GM23338 (cell line): ENCODE measurements around the gene PIEZO2. TPM values are rescaled to one million over a fixed set of nuclear protein-coding genes. Genes with fewer than 3 reads are reported as not detected.

Experiments used
- ATAC-seq: fragments of 200-7000 bp; cut with Tn5 transposase; 3 replicates; pipeline ENCODE4 v1.9.1; 2020
- DNase-seq: peaks from one replicate; pipeline ENCODE4 v3.0.0-alpha.2; 2015; ENCODE audit warnings: low spot score
- H2AFZ ChIP-seq: fragments of 200-600 bp; sonication (generic); 2 replicates; pipeline ENCODE4 v1.8.0; 2016; ENCODE audit warnings: antibody characterized with exemption, mild to moderate bottlenecking, moderate library complexity
- H3F3A ChIP-seq: fragments of 200-600 bp; sonication (generic); replicated peaks from 2 replicates; pipeline ENCODE4 v1.8.0; 2017; ENCODE audit warnings: antibody characterized with exemption, mixed run types, low read depth
- H3K27ac ChIP-seq: fragments of 200-600 bp; sonication (generic); 2 replicates; pipeline ENCODE4 v1.6.1; 2016; ENCODE audit warnings: low read depth
- H3K27me3 ChIP-seq: fragments of 200-600 bp; sonication (generic); 2 replicates; pipeline ENCODE4 v1.8.0; 2016; ENCODE audit warnings: mild to moderate bottlenecking, mixed run types, moderate library complexity; ENCODE audit not compliant: insufficient read depth
- H3K36me3 ChIP-seq: fragments of 200-600 bp; sonication (generic); 2 replicates; pipeline ENCODE4 v1.8.0; 2016; ENCODE audit warnings: mild to moderate bottlenecking; ENCODE audit not compliant: insufficient read depth
- H3K4me1 ChIP-seq: fragments of 200-600 bp; sonication (generic); 2 replicates; pipeline ENCODE4 v1.8.0; 2016; ENCODE audit warnings: mild to moderate bottlenecking, moderate library complexity; ENCODE audit not compliant: insufficient read depth
- H3K4me2 ChIP-seq: fragments of 200-600 bp; sonication (generic); 2 replicates; pipeline ENCODE4 v1.7.1; 2017; ENCODE audit warnings: mixed run types
- H3K4me3 ChIP-seq: fragments of 200-600 bp; sonication (generic); 2 replicates; pipeline ENCODE4 v1.6.1; 2016; ENCODE audit warnings: mixed run types
- H3K79me2 ChIP-seq: fragments of 200-600 bp; sonication (generic); replicated peaks from 2 replicates; pipeline ENCODE4 v1.8.0; 2017; ENCODE audit warnings: mild to moderate bottlenecking; ENCODE audit not compliant: insufficient read depth
- H3K9me2 ChIP-seq: fragments of 200-600 bp; sonication (generic); 2 replicates; pipeline ENCODE4 v1.8.0; 2017; ENCODE audit not compliant: insufficient read depth
- H4K20me1 ChIP-seq: fragments of 200-600 bp; sonication (generic); replicated peaks from 2 replicates; pipeline ENCODE4 v1.8.0; 2017; ENCODE audit warnings: mild to moderate bottlenecking; ENCODE audit not compliant: insufficient read depth
- H3K27ac Mint-ChIP-seq: 2 replicates; pipeline ENCODE4 v1.8.0; 2020; ENCODE audit warnings: inconsistent platforms, mild to moderate bottlenecking, moderate library complexity, mixed read lengths
- H3K27me3 Mint-ChIP-seq: 3 replicates; pipeline ENCODE4 v1.8.0; 2022; ENCODE audit warnings: low read depth, mild to moderate bottlenecking, moderate library complexity, mixed read lengths, inconsistent platforms; ENCODE audit not compliant: insufficient read depth, poor library complexity
- H3K36me3 Mint-ChIP-seq: 3 replicates; pipeline ENCODE4 v1.8.0; 2021; ENCODE audit warnings: low read depth, mild to moderate bottlenecking, inconsistent platforms, moderate library complexity, mixed read lengths
- H3K4me1 Mint-ChIP-seq: 3 replicates; pipeline ENCODE4 v1.8.0; 2020; ENCODE audit warnings: mild to moderate bottlenecking, inconsistent platforms, mixed read lengths
- H3K4me3 Mint-ChIP-seq: 3 replicates; pipeline ENCODE4 v1.8.0; 2021; ENCODE audit warnings: moderate library complexity, mild to moderate bottlenecking, inconsistent platforms, mixed read lengths
- H3K9me3 Mint-ChIP-seq: 3 replicates; pipeline ENCODE4 v1.8.0; 2020; ENCODE audit warnings: moderate library complexity, mild to moderate bottlenecking, inconsistent platforms, mixed read lengths
- CREB1 ChIP-seq: fragments of 250-450 bp; sonication (Bioruptor Pico); IDR thresholded peaks from 2 replicates; pipeline ENCODE4 v1.5.0; 2020; ENCODE audit warnings: low read depth, mild to moderate bottlenecking, moderate library complexity
- CTCF ChIP-seq, 2 experiments: fragments of 200-600 bp in 1 of 2; sonication (generic) in 1 of 2; conservative IDR thresholded peaks; 2 replicates each; pipeline versions ENCODE4 v1.5.1 to v1.6.1; 2016 to 2017; ENCODE audit warnings: antibody characterized with exemption in 2 of 2, low read depth in 2 of 2, mild to moderate bottlenecking in 2 of 2, moderate library complexity in 1 of 2
- ETS1 ChIP-seq: IDR thresholded peaks from 2 replicates; pipeline ENCODE4 v1.6.1; 2016; ENCODE audit warnings: antibody characterized with exemption
- EZH2 ChIP-seq: fragments of 200-600 bp; sonication (generic); IDR thresholded peaks from one replicate; pipeline ENCODE4 v1.8.0; 2017; ENCODE audit warnings: antibody characterized with exemption, mild to moderate bottlenecking, low read depth; ENCODE audit not compliant: unreplicated experiment
- EZH2phosphoT487 ChIP-seq: fragments of 200-600 bp; sonication (generic); IDR thresholded peaks from one replicate; pipeline ENCODE4 v1.8.1; 2018; ENCODE audit warnings: antibody characterized with exemption; ENCODE audit not compliant: unreplicated experiment
- JUNB ChIP-seq: IDR thresholded peaks from one replicate; pipeline ENCODE4 v1.6.1; 2016; ENCODE audit warnings: antibody characterized with exemption; ENCODE audit not compliant: unreplicated experiment
- NANOG ChIP-seq: IDR thresholded peaks from 2 replicates; pipeline ENCODE4 v1.6.1; 2016; ENCODE audit warnings: antibody characterized with exemption, borderline replicate concordance
- POLR2AphosphoS5 ChIP-seq: IDR thresholded peaks from 2 replicates; pipeline ENCODE4 v1.6.1; 2016; ENCODE audit warnings: antibody characterized with exemption, low read depth
- REST ChIP-seq: IDR thresholded peaks from one replicate; pipeline ENCODE4 v1.6.1; 2018; ENCODE audit warnings: antibody characterized with exemption; ENCODE audit not compliant: unreplicated experiment
- STAT1 ChIP-seq: IDR thresholded peaks from one replicate; pipeline ENCODE4 v1.6.1; 2016; ENCODE audit warnings: antibody characterized with exemption; ENCODE audit not compliant: unreplicated experiment
- ZNF114 ChIP-seq: fragments of 250-450 bp; sonication (Bioruptor Pico); IDR thresholded peaks from 2 replicates; pipeline ENCODE4 v1.5.0; 2020; ENCODE audit warnings: mild to moderate bottlenecking, moderate library complexity
- ZNF331 ChIP-seq: fragments of 250-450 bp; sonication (Bioruptor Pico); IDR thresholded peaks from 2 replicates; pipeline ENCODE4 v1.5.0; 2020; ENCODE audit warnings: low read depth, mild to moderate bottlenecking, moderate library complexity
- polyA plus RNA-seq: library from polyadenylated mRNA; unstranded; fragments of >200 nt; fragmentation: Nextera tagmentation; extraction: Ambion mirVana; gene quantifications from 2 replicates; pipeline ENCODE4 v1.2.1, GENCODE V29; 2016
- total RNA-seq: library from RNA; depleted of rRNA; stranded (reverse); fragments of >200 nt; shearing (Covaris generic); gene quantifications from 2 replicates; pipeline ENCODE4 v1.2.3, GENCODE V29; 2014

PIEZO2 gene
- total and polyA plus RNA-seq, 2 experiments from 2014 or later: 4.8 to 8.2 TPM

GRCh38 chr18:11178951-11179549, 29.7 kb upstream of the PIEZO2 start (continued):
- TF ChIP-seq REST (no peak), ZNF114 (CRISPR knock-in tag) (no peak), EZH2phosphoT487 (no peak), NANOG (no peak), EZH2 (no peak), ETS1 (no peak), JUNB (no peak), CREB1 (CRISPR knock-in tag) (no peak), ZNF331 (no peak), POLR2AphosphoS5 (no peak), CTCF (conservative IDR thresholded peaks at IDR 0.05; ENCODE audit: low read depth in 2 of 2) (no peak)

- Histone ChIP-seq H3K4me2 (no peak overlapping the region), H3K36me3 (no peaks in the 10 kb centered on the region), H3K9me2 (no peaks in the 10 kb centered on the region), H3K79me2 (no peaks in the 10 kb centered on the region), H4K20me1 (no peaks in the 10 kb centered on the region), H3K4me1 (no peaks in the 10 kb centered on the region), H2AFZ (no peak overlapping the region), H3K27me3 (no peaks in the 10 kb centered on the region), H3K27ac (no peak overlapping the region), H3K4me3 (no peak overlapping the region), H3F3A (no peaks in the 10 kb centered on the region)
- DNase-seq (no peak), ATAC-seq (no peak)
- Mint-ChIP-seq H3K4me3 (no peak overlapping the region), H3K4me1 (no peaks in the 10 kb centered on the region), H3K9me3 (no peaks in the 10 kb centered on the region; the same call in 2 of the 3 replicates), H3K27ac (no peak overlapping the region), H3K36me3 (no peaks in the 10 kb centered on the region; the same call in 2 of the 3 replicates), H3K27me3 (peaks cover 3% of the 10 kb centered on the region)
- no peak for TF ChIP-seq ETS1
- TF ChIP-seq STAT1: no peak
- TF ChIP-seq CTCF (conservative IDR thresholded peaks at IDR 0.05; ENCODE audit: low read depth in 2 of 2): no peak
- TF ChIP-seq ZNF114 (CRISPR knock-in tag): no peak
- no peak for TF ChIP-seq NANOG
- TF ChIP-seq EZH2phosphoT487: no peak
- TF ChIP-seq EZH2: no peak
- no peak for TF ChIP-seq JUNB
- no peak for TF ChIP-seq REST
Measured at GRCh38 chr18:11177382-11177781, 28.0 kb upstream of the PIEZO2 start.
